ENCODE measurements around the gene CD300H.
"Not testable (repeated sequence)": the region's sequence is repeated elsewhere in the genome, so short reads cannot be mapped to it uniquely, and the experiment has no call there.

The CD300H gene

DNA sequence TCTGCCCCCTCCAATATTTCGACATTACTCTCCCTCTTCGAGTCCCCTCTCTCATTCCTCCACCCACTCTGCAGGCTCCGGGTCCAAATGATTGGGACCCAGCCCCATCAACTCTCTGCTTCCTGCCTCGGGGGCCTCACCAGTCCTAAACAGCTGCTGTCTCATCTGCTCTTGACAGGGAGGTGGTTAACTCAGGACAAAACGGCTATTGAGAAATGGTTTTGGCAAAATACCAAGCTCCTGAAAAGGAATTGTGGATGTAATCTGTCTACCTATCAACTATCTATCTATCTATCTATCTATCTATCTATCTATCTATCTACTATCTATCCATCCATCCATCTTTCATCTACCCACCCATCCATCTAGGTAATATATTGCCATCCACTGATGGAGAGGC lies 2.2 kb downstream of the CD300H start:
- Histone ChIP-seq H3K4me3 (no peak overlapping the region), H3K36me3 (ENCODE audit: insufficient read depth, low read length) (no peaks in the 10 kb centered on the region), H3K27ac (no peak overlapping the region), H3K9ac (ENCODE audit: insufficient read length) (no peak overlapping the region), H3K9me3 (ENCODE audit: low read depth, low read length) (no peaks in the 10 kb centered on the region)
- TF ChIP-seq EZH2 (IDR thresholded peaks at IDR 0.05) = no peak
- no peak for TF ChIP-seq FOXP2 (optimal IDR thresholded peaks at IDR 0.05; ENCODE audit: control extremely low read depth, extremely low read length, insufficient read depth)
- TF ChIP-seq POLR2AphosphoS5 (IDR thresholded peaks at IDR 0.05; ENCODE audit: borderline replicate concordance, low read depth, low read length) = no peak
- DNase-seq (ENCODE audit: low read depth, low spot score) = no peak

- Histone ChIP-seq H3K4me3 (no peak overlapping the region), H3K36me3 (ENCODE audit: insufficient read depth, low read length) (no peaks in the 10 kb centered on the region), H3K9me3 (ENCODE audit: low read depth, low read length) (no peaks in the 10 kb centered on the region), H3K9ac (ENCODE audit: insufficient read length) (no peak overlapping the region), H3K27ac (no peak overlapping the region)
- TF ChIP-seq FOXP2 (optimal IDR thresholded peaks at IDR 0.05; ENCODE audit: control extremely low read depth, extremely low read length, insufficient read depth) = no peak
- no peak for TF ChIP-seq EZH2 (IDR thresholded peaks at IDR 0.05)
- no peak for TF ChIP-seq POLR2AphosphoS5 (IDR thresholded peaks at IDR 0.05; ENCODE audit: borderline replicate concordance, low read depth, low read length)
- no peak for DNase-seq (ENCODE audit: low read depth, low spot score)
Measured at GRCh38 chr17:74563358-74563757, 4.0 kb downstream of the CD300H start.

DNA sequence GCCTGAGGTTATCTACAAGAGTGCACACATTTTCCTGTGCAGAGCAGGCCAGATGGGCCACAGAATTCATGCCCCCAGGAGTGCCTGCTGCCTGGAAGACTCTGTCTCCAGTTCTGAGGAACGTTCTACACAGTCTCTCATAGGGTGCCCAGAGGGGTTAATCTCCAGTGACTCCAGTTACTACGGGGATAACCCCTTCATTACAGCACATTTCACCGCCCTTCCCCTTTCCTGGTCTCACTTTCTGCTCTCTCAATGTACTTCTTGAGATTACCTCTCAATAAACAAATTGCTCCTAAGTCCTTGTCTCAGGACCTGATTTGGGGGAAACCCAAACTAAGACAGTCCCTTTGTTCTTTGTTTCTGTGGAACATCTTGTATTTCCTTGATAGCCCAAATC lies 5.7 kb downstream of the CD300H start:
- no peak for TF ChIP-seq POLR2AphosphoS5 (IDR thresholded peaks at IDR 0.05; ENCODE audit: borderline replicate concordance, low read depth, low read length)
- no peak for TF ChIP-seq FOXP2 (optimal IDR thresholded peaks at IDR 0.05; ENCODE audit: control extremely low read depth, extremely low read length, insufficient read depth)
- no peak for TF ChIP-seq EZH2 (IDR thresholded peaks at IDR 0.05)
- H3K4me3 ChIP-seq = no peak overlapping the region
- no peak for DNase-seq (ENCODE audit: low read depth, low spot score)
- no peak overlapping the region for H3K27ac ChIP-seq
- H3K9ac ChIP-seq (ENCODE audit: insufficient read length) = no peak overlapping the region
- H3K36me3 ChIP-seq (ENCODE audit: insufficient read depth, low read length) = no peaks in the 10 kb centered on the region
- no peaks in the 10 kb centered on the region for H3K9me3 ChIP-seq (ENCODE audit: low read depth, low read length)

- Histone ChIP-seq H3K36me3 (ENCODE audit: insufficient read depth, low read length) (no peaks in the 10 kb centered on the region), H3K27ac (no peak overlapping the region), H3K9ac (ENCODE audit: insufficient read length) (no peak overlapping the region), H3K9me3 (ENCODE audit: low read depth, low read length) (no peaks in the 10 kb centered on the region), H3K4me3 (no peak overlapping the region)
- DNase-seq (ENCODE audit: low read depth, low spot score) = no peak
- no peak for TF ChIP-seq POLR2AphosphoS5 (IDR thresholded peaks at IDR 0.05; ENCODE audit: borderline replicate concordance, low read depth, low read length)
- no peak for TF ChIP-seq EZH2 (IDR thresholded peaks at IDR 0.05)
- TF ChIP-seq FOXP2 (optimal IDR thresholded peaks at IDR 0.05; ENCODE audit: control extremely low read depth, extremely low read length, insufficient read depth) = no peak
Measured at GRCh38 chr17:74558882-74559519, 8.3 kb downstream of the CD300H start.

GRCh38 chr17:74558402-74558801 lies 8.9 kb downstream of the CD300H start:
- not testable (repeated sequence) for H3K9me3 ChIP-seq (ENCODE audit: low read depth, low read length); H3K36me3 ChIP-seq (ENCODE audit: insufficient read depth, low read length); H3K27ac ChIP-seq; H3K4me3 ChIP-seq; H3K9ac ChIP-seq (ENCODE audit: insufficient read length); DNase-seq (ENCODE audit: low read depth, low spot score)

DNA sequence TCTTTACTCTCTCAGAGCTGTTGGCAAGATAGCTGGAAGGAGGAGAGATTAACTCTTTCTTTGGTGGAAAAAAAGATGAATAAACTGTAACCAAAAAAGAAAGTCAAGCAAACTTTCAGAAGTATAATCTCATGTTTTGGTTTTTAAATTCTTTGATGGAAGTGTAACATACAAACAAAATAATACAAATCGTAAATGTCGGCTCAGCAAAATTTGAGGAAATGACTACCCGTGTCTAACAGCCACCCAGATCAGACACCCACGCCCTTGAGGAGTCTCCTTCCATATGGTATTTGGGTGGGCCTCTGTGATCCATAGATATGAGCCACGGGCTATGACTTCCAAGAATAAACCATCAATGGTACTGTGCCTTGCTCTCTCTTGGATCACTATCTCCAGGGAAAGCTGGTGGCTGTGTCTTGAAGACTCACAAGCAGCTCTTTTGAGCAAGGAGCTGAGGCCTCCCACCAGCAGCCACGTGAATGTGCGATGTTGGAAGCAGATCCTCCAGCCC lies 11.8 kb downstream of the CD300H start:
- Histone ChIP-seq H3K9me3 (ENCODE audit: low read depth, low read length) (no peaks in the 10 kb centered on the region), H3K4me3 (no peak overlapping the region), H3K36me3 (ENCODE audit: insufficient read depth, low read length) (no peaks in the 10 kb centered on the region), H3K9ac (ENCODE audit: insufficient read length) (no peak overlapping the region), H3K27ac (no peak overlapping the region)
- no peak for DNase-seq (ENCODE audit: low read depth, low spot score)
- TF ChIP-seq FOXP2 (optimal IDR thresholded peaks at IDR 0.05; ENCODE audit: control extremely low read depth, extremely low read length, insufficient read depth) = no peak
- TF ChIP-seq POLR2AphosphoS5 (IDR thresholded peaks at IDR 0.05; ENCODE audit: borderline replicate concordance, low read depth, low read length) = no peak
- TF ChIP-seq EZH2 (IDR thresholded peaks at IDR 0.05) = no peak

GRCh38 chr17:74554909-74555308 lies 12.4 kb downstream of the CD300H start:
- Histone ChIP-seq H3K9ac (ENCODE audit: insufficient read length) (no peak overlapping the region), H3K4me3 (no peak overlapping the region), H3K27ac (no peak overlapping the region), H3K9me3 (ENCODE audit: low read depth, low read length) (no peaks in the 10 kb centered on the region), H3K36me3 (ENCODE audit: insufficient read depth, low read length) (no peaks in the 10 kb centered on the region)
- DNase-seq (ENCODE audit: low read depth, low spot score) = no peak
- no peak for TF ChIP-seq EZH2 (IDR thresholded peaks at IDR 0.05)
- no peak for TF ChIP-seq POLR2AphosphoS5 (IDR thresholded peaks at IDR 0.05; ENCODE audit: borderline replicate concordance, low read depth, low read length)
- TF ChIP-seq FOXP2 (optimal IDR thresholded peaks at IDR 0.05; ENCODE audit: control extremely low read depth, extremely low read length, insufficient read depth) = no peak

DNA sequence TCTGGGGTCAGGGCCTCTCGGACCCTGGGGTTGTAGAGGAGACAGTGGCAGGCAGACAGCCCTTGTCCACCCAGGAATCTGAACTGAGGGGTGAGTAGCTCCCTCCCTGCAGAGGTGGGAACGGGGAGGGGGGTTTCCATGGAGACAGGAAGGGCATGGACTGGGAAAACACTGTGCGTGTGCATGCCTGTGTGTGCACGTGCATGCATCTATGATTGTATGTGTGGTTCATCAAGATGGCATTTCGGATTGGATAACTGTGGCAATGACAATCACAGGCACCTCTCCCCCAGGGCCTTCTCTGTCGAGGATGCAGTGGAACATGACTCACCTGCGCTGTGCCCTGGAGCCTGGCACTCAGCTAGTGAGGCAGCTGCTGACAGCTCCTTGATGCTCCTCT lies 15.3 kb downstream of the CD300H start:
- no peak overlapping the region for H3K4me3 ChIP-seq
- DNase-seq (ENCODE audit: low read depth, low spot score) = no peak
- TF ChIP-seq EZH2 (IDR thresholded peaks at IDR 0.05) (no peak), FOXP2 (optimal IDR thresholded peaks at IDR 0.05; ENCODE audit: control extremely low read depth, extremely low read length, insufficient read depth) (no peak), POLR2AphosphoS5 (IDR thresholded peaks at IDR 0.05; ENCODE audit: borderline replicate concordance, low read depth, low read length) (no peak)
- H3K27ac ChIP-seq = no peak overlapping the region
- no peaks in the 10 kb centered on the region for H3K36me3 ChIP-seq (ENCODE audit: insufficient read depth, low read length)
- H3K9ac ChIP-seq (ENCODE audit: insufficient read length) = no peak overlapping the region
- no peaks in the 10 kb centered on the region for H3K9me3 ChIP-seq (ENCODE audit: low read depth, low read length)

- Histone ChIP-seq H3K9me3 (ENCODE audit: low read depth, low read length) (no peaks in the 10 kb centered on the region), H3K9ac (ENCODE audit: insufficient read length) (no peak overlapping the region), H3K36me3 (ENCODE audit: insufficient read depth, low read length) (no peaks in the 10 kb centered on the region), H3K27ac (no peak overlapping the region), H3K4me3 (no peak overlapping the region)
- DNase-seq (ENCODE audit: low read depth, low spot score) = no peak
- no peak for TF ChIP-seq POLR2AphosphoS5 (IDR thresholded peaks at IDR 0.05; ENCODE audit: borderline replicate concordance, low read depth, low read length)
- no peak for TF ChIP-seq EZH2 (IDR thresholded peaks at IDR 0.05)
Measured at GRCh38 chr17:74550602-74551001, 16.7 kb downstream of the CD300H start.
